NT2/D1 (cell line): ENCODE measurements around the gene FNDC7.
"Not testable (repeated sequence)": the region's sequence is repeated elsewhere in the genome, so short reads cannot be mapped to it uniquely, and the experiment has no call there.

Source experiments
- DNase-seq: peaks from one replicate; pipeline ENCODE4 v3.0.0-alpha.2; 2011; ENCODE audit warnings: low read depth, low spot score
- H3K27me3 ChIP-seq: 2 replicates; pipeline ENCODE4 v1.6.0; 2011; ENCODE audit warnings: mild to moderate bottlenecking; ENCODE audit not compliant: insufficient read length, insufficient read depth
- H3K36me3 ChIP-seq: 2 replicates; pipeline ENCODE4 v1.6.1; 2011; ENCODE audit warnings: mild to moderate bottlenecking, low read length, mixed read lengths; ENCODE audit not compliant: insufficient read depth, insufficient read length
- H3K4me1 ChIP-seq: 2 replicates; pipeline ENCODE4 v1.5.1; 2011; ENCODE audit not compliant: insufficient read depth, insufficient read length
- H3K4me3 ChIP-seq: 2 replicates; pipeline ENCODE4 v1.5.1; 2011; ENCODE audit warnings: low read depth; ENCODE audit not compliant: insufficient read length
- H3K9ac ChIP-seq: 2 replicates; pipeline ENCODE4 v1.6.0; 2011; ENCODE audit warnings: low read depth; ENCODE audit not compliant: insufficient read length
- H3K9me3 ChIP-seq: 2 replicates; pipeline ENCODE4 v1.5.1; 2011; ENCODE audit warnings: mild to moderate bottlenecking, low read length; ENCODE audit not compliant: insufficient read depth
- SUZ12 ChIP-seq: IDR thresholded peaks from 2 replicates; pipeline ENCODE4 v1.6.1; 2011; ENCODE audit not compliant: insufficient read length, insufficient read depth; ENCODE audit errors: extremely low read depth
- YY1 ChIP-seq: IDR thresholded peaks from 2 replicates; pipeline ENCODE4 v1.6.1; 2011; ENCODE audit not compliant: insufficient read length, insufficient read depth
- ZNF274 ChIP-seq: IDR thresholded peaks from 2 replicates; pipeline ENCODE4 v1.6.1; 2011; ENCODE audit warnings: mild to moderate bottlenecking, low read depth, low read length

FNDC7 gene

GRCh38 chr1:108712606-108713150, at the start of gene FNDC7:
Gene FNDC7, plus strand, starts transcription at chr1:108712908. Its CDS starts 26 bp downstream, at chr1:108712934.
- Histone ChIP-seq H3K9me3 (no peaks in the 10 kb centered on the region), H3K4me1 (peaks cover 2% of the 10 kb centered on the region), H3K4me3 (no peak within 1 kb of the TSS), H3K9ac (no peak within 1 kb of the TSS), H3K27me3 (no peaks in the 10 kb centered on the region), H3K36me3 (no peaks in the 10 kb centered on the region)
- DNase-seq, result no peak
- TF ChIP-seq SUZ12 (no peak), YY1 (no peak)

GRCh38 chr1:108663074-108663473, 49.6 kb upstream of the FNDC7 start:
- no peak for DNase-seq
- peaks cover 4% of the 10 kb centered on the region for H3K36me3 ChIP-seq
- TF ChIP-seq YY1 (no peak), SUZ12 (no peak), ZNF274 (no peak)

GRCh38 chr1:108664481-108664880, 48.2 kb upstream of the FNDC7 start:
- Histone ChIP-seq H3K9me3 (no peaks in the 10 kb centered on the region), H3K4me3 (no peak overlapping the region), H3K9ac (no peak overlapping the region), H3K27me3 (peaks cover 4% of the 10 kb centered on the region), H3K4me1 (no peaks in the 10 kb centered on the region), H3K36me3 (peaks cover 4% of the 10 kb centered on the region)
- TF ChIP-seq YY1 (no peak), SUZ12 (no peak), ZNF274 (no peak)
- no peak for DNase-seq

More at GRCh38 chr1:108663074-108663473, 49.6 kb upstream of the FNDC7 start:
- no peaks in the 10 kb centered on the region for H3K4me1 ChIP-seq
- no peak overlapping the region for H3K9ac ChIP-seq
- no peaks in the 10 kb centered on the region for H3K9me3 ChIP-seq
- peaks cover 4% of the 10 kb centered on the region for H3K27me3 ChIP-seq
- no peak overlapping the region for H3K4me3 ChIP-seq

GRCh38 chr1:108665067-108665466, 47.6 kb upstream of the FNDC7 start:
- no peak for DNase-seq
- H3K27me3 ChIP-seq, result peaks cover 4% of the 10 kb centered on the region
- H3K36me3 ChIP-seq, result peaks cover 4% of the 10 kb centered on the region
- H3K4me3 ChIP-seq, result no peak overlapping the region
- no peak overlapping the region for H3K9ac ChIP-seq
- no peaks in the 10 kb centered on the region for H3K9me3 ChIP-seq
- TF ChIP-seq YY1 (no peak), ZNF274 (no peak), SUZ12 (no peak)
- H3K4me1 ChIP-seq, result no peaks in the 10 kb centered on the region

- peaks cover 4% of the 10 kb centered on the region for H3K36me3 ChIP-seq
- H3K27me3 ChIP-seq, result peaks cover 4% of the 10 kb centered on the region
- no peak overlapping the region for H3K4me3 ChIP-seq
- TF ChIP-seq YY1 (no peak), ZNF274 (no peak), SUZ12 (no peak)
- H3K4me1 ChIP-seq, result no peaks in the 10 kb centered on the region
- H3K9me3 ChIP-seq, result no peaks in the 10 kb centered on the region
- DNase-seq, result no peak
- no peak overlapping the region for H3K9ac ChIP-seq
Observed at GRCh38 chr1:108665771-108666170, 46.9 kb upstream of the FNDC7 start.

GRCh38 chr1:108667422-108667821, 45.3 kb upstream of the FNDC7 start:
- not testable (repeated sequence) for DNase-seq, H3K27me3 ChIP-seq, H3K36me3 ChIP-seq, H3K9ac ChIP-seq, H3K9me3 ChIP-seq, H3K4me3 ChIP-seq, H3K4me1 ChIP-seq

- peaks cover 4% of the 10 kb centered on the region for H3K36me3 ChIP-seq
- H3K27me3 ChIP-seq, result no peaks in the 10 kb centered on the region
- no peak overlapping the region for H3K4me3 ChIP-seq
- no peak for TF ChIP-seq YY1
- no peak for TF ChIP-seq SUZ12
- no peak for TF ChIP-seq ZNF274
- DNase-seq, result no peak
- no peak overlapping the region for H3K9ac ChIP-seq
- no peaks in the 10 kb centered on the region for H3K9me3 ChIP-seq
- no peaks in the 10 kb centered on the region for H3K4me1 ChIP-seq
Observed at GRCh38 chr1:108668777-108669176, 43.9 kb upstream of the FNDC7 start.

GRCh38 chr1:108669679-108670078, 43.0 kb upstream of the FNDC7 start:
- TF ChIP-seq ZNF274 (no peak), SUZ12 (no peak), YY1 (no peak)
- Histone ChIP-seq H3K36me3 (peaks cover 3% of the 10 kb centered on the region), H3K27me3 (no peaks in the 10 kb centered on the region), H3K4me3 (no peak overlapping the region), H3K9ac (no peak overlapping the region), H3K9me3 (no peaks in the 10 kb centered on the region; the same call in 1 of the 2 replicates), H3K4me1 (no peaks in the 10 kb centered on the region)
- no peak for DNase-seq
